ENCODE measurements around the gene COX7A2L. TPM values are rescaled to one million over a fixed set of nuclear protein-coding genes. Genes with fewer than 3 reads are reported as not detected.

COX7A2L gene
- total and polyA plus RNA-seq, 9 of the 15 experiments (the other 6 are each of a cell fraction or from before 2014, with no cell fraction given) = 118 to 481 (median 163) TPM

DNA sequence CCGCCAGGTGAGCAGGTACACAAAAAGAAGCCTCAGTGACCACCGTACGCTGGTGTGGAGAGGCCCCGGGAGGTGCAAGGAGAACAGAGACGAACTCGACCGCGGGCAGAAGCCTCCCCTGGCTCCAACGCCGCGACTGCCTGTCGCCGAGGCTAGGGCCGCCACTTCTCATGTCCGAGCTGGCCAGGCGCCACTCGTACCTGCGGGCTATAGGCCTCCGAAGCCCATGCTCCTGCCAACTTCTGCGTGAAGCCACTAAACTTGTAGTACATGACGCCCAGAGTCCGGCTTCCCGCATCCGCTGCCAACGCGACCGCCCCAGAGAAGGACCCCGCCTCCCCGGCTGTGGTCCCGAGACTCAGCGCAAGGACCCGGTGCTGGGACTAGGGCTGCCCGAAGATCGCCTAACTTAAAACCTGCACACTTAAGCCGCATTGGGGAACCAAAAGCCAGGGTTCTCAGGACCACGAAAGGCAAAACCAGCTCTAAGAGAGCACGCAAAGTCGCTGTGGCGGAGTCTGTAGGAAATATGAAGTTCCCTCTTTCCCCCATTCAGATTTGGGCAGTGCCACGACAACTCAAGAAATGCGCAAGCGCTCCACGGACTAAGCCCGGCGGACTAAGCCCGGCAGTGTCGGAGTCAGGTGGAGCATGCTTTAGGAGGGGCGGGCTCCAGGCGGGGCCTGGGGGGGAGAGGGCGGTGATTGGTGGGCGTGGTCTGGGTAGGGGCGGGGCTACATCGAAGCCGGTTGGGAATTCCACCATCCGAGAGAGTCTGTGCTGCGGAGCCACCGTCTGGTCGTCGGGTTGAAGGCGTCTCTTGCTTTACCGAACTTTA, at the start of gene COX7A2L (continued):
- TF ChIP-seq, protein P1, sequence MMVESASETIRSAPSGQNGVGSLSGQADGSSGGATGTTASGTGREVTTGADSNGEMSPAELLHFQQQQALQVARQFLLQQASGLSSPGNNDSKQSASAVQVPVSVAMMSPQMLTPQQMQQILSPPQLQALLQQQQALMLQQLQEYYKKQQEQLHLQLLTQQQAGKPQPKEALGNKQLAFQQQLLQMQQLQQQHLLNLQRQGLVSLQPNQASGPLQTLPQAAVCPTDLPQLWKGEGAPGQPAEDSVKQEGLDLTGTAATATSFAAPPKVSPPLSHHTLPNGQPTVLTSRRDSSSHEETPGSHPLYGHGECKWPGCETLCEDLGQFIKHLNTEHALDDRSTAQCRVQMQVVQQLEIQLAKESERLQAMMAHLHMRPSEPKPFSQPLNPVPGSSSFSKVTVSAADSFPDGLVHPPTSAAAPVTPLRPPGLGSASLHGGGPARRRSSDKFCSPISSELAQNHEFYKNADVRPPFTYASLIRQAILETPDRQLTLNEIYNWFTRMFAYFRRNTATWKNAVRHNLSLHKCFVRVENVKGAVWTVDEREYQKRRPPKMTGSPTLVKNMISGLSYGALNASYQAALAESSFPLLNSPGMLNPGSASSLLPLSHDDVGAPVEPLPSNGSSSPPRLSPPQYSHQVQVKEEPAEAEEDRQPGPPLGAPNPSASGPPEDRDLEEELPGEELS (CRISPR knock-in tag; IDR thresholded peaks at IDR 0.05; ENCODE audit: borderline replicate concordance) = 0 out of 2 replicates have a peak, but pooled peaks have one; percentile 72
- peak; percentile 87 for TF ChIP-seq SAP30 (IDR thresholded peaks at IDR 0.05; ENCODE audit: borderline replicate concordance, insufficient read depth, low read depth, low read length, poor library complexity, severe bottlenecking)
- TF ChIP-seq C11orf30 (IDR thresholded peaks at IDR 0.05; ENCODE audit: low read depth) = peak; percentile 91
- peak; percentile 86 for TF ChIP-seq SIN3B (IDR thresholded peaks at IDR 0.05; ENCODE audit: low read depth)
- peak; percentile 52; the same call in 1 of the 2 replicates for TF ChIP-seq CXXC5 (CRISPR knock-in tag; IDR thresholded peaks at IDR 0.05)
- TF ChIP-seq CTBP1 (IDR thresholded peaks at IDR 0.05; ENCODE audit: borderline replicate concordance) = 0 out of 2 replicates have a peak, but pooled peaks have one; percentile 12
- no peak for TF ChIP-seq ZNF24 (IDR thresholded peaks at IDR 0.05)
- TF ChIP-seq ELF2 (CRISPR knock-in tag; IDR thresholded peaks at IDR 0.05) = 0 out of 2 replicates have a peak, but pooled peaks have one; percentile 12
- peak; percentile 61 for TF ChIP-seq GABPB1 (CRISPR knock-in tag; IDR thresholded peaks at IDR 0.05)
- TF ChIP-seq, protein P2, sequence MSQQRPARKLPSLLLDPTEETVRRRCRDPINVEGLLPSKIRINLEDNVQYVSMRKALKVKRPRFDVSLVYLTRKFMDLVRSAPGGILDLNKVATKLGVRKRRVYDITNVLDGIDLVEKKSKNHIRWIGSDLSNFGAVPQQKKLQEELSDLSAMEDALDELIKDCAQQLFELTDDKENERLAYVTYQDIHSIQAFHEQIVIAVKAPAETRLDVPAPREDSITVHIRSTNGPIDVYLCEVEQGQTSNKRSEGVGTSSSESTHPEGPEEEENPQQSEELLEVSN (IDR thresholded peaks at IDR 0.05; ENCODE audit: borderline replicate concordance in 1 of 2, extremely low read depth in 1 of 2, insufficient read depth in 1 of 2, insufficient read length in 1 of 2, low read depth in 1 of 2, low read length in 1 of 2, poor library complexity in 1 of 2, severe bottlenecking in 1 of 2) = peak in 1 of 2 experiments; percentile 37
- TF ChIP-seq, protein P3, sequence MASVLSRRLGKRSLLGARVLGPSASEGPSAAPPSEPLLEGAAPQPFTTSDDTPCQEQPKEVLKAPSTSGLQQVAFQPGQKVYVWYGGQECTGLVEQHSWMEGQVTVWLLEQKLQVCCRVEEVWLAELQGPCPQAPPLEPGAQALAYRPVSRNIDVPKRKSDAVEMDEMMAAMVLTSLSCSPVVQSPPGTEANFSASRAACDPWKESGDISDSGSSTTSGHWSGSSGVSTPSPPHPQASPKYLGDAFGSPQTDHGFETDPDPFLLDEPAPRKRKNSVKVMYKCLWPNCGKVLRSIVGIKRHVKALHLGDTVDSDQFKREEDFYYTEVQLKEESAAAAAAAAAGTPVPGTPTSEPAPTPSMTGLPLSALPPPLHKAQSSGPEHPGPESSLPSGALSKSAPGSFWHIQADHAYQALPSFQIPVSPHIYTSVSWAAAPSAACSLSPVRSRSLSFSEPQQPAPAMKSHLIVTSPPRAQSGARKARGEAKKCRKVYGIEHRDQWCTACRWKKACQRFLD (CRISPR knock-in tag; IDR thresholded peaks at IDR 0.05) = peak; percentile 21; the same call in 1 of the 2 replicates
